Activated CD8-positive, alpha-beta memory T cell treated with anti-CD3 and anti-CD28 coated beads for 24 hours (primary cell): ENCODE data around the gene SLC9A9.

ENCODE experiments used
- DNase-seq: peaks from one replicate; pipeline ENCODE4 v3.0.0-alpha.2; 2020

SLC9A9 gene

DNA sequence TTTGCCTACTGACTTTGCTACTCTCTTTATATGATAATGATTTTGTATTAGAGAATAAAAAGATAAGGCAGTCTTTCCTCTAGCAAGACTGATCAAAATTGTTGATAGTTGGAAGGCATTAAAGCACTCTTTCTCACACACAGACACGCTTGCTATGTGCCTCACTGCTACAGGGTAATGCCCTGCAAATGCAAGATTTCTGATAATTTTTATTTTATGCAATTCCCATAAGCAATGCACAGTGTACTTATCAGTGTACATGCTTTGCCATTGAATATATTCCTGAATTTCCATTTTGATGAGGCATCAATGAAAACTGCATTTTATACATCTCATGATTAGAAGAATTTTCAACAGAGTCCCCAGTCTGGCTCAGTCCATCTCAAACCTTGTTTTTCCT, 465.5 kb downstream of the SLC9A9 start:
- DNase-seq, result no peak

GRCh38 chr3:143380449-143380848, 467.8 kb downstream of the SLC9A9 start:
- DNase-seq, result no peak

DNA sequence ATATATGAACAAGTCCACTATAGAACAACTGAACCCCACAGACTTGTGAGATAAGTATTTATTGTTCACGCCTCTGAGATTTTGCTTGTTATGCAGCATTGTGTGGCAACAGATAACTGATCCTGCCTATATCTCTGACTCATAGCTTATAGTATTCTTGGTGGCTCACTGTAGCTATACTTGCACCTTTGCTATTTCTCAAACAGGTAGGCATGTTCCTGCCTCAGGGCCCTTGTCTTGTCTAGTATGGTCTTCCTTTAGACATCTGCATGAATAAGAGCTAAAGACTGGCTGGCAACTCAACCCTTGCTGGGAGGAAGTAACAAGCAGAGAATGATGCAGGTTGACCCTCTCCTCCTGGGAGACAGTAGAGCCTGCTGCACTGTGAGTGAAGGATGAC, 472.6 kb downstream of the SLC9A9 start:
- no peak for DNase-seq

DNA sequence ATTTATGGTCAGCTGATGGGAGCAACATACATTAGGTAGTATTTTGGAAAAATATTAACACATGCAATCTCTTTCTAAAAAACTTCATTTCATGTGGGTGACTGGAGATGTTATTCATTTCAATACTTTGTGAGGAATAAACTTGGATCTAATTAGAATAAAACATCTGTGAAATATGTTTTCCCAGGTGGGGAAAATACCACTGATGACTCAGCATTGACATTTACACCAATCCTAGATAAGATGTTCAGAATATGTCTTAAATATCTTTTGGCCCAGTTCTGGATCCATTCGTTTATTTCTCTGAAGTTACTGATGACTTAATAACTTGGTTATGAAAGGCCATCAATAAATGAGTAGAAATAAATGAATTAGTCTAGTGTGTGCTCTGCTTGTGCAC, 481.1 kb downstream of the SLC9A9 start:
- no peak for DNase-seq

GRCh38 chr3:143366672-143367071, 481.6 kb downstream of the SLC9A9 start:
- no peak for DNase-seq

DNA sequence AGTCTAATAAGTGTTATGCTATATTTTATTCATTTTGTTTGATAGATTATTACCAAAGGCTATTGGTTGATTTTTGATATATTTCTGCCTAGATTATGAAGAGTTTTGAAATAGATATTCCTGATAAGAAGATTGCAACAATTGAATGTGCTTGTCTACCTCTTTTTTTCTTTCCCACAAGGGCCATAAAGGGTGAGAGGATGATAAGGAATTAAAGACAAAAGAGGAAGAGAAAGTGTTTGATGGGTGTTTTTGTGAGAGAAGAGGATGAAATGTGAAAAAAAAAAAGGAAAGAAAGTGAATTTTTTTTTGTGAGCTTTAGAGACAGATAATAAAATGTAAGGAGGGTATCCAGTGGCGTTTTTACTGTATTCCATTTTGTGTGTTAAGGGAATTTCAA, 484.3 kb downstream of the SLC9A9 start:
- no peak for DNase-seq

GRCh38 chr3:143363276-143363675, 485.0 kb downstream of the SLC9A9 start:
- DNase-seq, result no peak

GRCh38 chr3:143362115-143362991, 485.9 kb downstream of the SLC9A9 start:
- no peak for DNase-seq

DNA sequence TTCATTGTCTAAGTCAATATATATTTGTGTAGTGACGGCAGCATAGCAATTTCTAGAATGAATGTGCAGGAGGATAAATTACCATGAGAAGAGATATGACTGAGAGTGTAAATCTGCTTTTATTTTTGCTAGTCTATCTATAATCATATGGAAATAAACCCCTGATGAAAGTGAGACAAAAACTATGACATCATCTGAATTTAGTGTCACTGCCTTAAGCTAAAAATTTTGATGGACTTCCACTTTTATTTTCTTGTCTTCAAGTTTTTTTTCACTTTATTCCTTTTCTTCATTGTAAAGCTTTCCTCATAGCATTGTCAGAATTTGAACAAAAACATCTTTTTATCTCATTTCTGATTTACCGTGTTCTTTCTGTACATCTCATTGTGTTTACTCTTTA, 486.7 kb downstream of the SLC9A9 start:
- no peak for DNase-seq

DNA sequence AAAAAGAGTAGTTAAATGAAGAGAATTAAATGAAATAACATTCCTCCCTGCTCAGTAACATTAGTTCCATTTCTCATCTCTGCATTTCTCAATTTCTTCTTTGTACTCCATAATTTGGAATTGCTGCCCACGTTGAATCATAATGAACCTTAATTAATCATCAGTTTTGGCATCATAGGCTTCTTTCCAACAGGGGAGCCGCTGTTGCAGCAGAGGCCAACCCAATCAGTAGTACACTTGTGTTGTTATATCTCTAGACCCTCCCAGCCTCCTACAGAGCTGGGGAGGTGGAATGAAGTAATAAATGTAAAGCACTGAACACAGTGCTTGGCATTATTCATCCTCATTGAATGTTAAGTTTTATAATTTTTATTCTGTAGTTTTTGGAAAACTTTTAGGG, 488.0 kb downstream of the SLC9A9 start:
- no peak for DNase-seq

DNA sequence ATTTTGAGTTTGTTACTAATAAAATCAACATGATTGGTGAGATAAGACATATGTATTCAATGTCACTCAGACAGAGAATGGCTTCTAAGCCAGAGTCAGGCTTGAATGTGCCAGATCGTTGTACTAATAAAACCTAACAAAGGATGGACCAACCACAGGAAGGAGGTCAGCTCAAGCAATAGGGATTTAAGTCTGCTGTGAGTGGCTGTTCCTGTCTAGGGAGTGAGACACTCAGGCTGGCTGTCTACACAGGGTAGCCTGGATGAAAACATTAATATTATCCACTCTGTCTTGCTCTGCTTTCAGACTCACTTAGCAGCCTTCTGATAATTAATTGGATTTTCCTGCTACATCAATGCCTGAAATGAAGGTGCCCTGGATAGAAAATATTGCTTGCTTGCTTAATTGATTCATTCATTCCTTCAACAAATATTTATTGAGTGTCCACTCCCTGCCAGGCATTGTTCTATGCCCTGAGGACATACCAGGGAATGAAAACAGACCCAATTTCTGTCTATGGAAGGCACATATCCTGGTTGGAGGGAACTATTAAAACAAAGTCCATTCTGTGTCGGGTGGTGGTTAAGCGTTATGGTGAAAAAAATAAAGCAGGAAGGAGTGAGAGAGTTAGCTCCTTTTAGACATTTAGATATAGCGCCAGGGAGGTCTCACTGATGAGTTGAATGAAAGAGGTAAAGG, 489.3 kb downstream of the SLC9A9 start:
- DNase-seq, result no peak

- DNase-seq, result no peak
Measured at GRCh38 chr3:143358155-143358792, 490.0 kb downstream of the SLC9A9 start.

GRCh38 chr3:143357700-143358099, 490.6 kb downstream of the SLC9A9 start:
- DNase-seq, result no peak

DNA sequence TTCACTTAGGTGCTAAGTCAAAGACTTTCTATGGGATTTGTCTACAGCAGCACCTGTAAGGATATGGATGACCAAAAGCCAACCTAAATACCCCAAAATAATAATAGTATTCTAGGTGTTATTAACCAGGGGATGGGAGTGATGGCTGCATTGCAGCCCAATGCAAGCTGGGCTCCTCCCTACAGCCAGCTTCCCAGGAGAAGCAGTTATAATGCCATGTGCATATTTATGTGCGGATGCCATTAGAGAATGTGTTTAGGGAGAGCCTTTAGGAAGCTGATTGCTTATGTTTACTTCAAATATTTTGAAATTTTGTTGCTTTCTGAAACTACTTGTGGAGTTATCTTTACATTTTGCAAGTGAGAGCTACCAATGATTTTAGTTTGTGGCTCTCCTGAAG, 491.4 kb downstream of the SLC9A9 start:
- no peak for DNase-seq

DNA sequence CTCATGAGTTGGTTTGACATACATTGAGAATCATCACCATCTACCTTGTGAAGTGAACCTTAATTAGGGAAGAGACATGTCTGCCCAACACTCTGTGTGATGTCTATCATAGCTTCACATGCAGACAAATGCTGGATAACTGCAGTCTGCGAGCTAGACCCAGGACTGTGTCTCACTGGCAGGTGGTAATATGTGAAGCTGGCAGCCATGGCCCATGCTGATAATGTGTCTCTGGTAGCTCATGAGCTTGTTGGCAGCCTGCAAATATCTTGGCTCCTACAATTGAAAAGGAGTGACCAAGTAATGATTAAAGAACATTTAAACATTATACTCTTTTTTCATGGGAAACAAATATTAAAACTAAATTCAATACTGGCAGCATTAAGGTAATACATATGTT, 493.9 kb downstream of the SLC9A9 start:
- DNase-seq, result no peak

DNA sequence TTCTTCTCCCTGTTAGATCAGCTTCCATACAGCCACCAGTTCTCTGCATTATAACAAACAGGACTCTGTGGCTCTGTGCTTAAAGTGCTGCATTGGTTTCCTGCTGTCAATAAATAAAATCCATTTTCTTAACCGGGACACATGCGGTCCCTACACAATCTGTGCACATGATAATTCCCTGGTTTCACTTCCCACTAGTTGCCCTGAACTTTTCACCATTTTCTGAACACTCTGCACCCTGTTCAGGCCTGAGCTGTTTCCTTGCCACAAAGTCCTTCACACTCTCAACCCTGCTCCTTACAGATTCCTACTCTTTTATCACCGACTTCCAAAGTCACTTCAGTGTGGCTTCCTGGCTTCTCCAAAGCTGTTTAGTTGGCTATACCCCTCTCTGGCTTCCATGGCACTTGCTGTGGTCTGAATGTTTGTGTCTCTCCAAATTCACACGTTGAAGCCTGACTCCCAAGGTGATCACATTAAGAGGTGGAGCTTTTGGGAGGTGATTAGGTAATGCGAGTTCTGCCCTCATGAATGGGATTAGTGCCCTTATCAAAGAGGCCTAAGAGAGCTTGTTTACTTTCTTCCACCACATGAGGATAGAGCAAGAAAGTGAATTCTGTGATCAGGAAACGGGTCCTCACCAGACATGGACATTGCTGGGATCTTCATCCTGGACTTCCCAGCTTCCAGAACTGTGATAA, 495.3 kb downstream of the SLC9A9 start:
- DNase-seq, result no peak

DNA sequence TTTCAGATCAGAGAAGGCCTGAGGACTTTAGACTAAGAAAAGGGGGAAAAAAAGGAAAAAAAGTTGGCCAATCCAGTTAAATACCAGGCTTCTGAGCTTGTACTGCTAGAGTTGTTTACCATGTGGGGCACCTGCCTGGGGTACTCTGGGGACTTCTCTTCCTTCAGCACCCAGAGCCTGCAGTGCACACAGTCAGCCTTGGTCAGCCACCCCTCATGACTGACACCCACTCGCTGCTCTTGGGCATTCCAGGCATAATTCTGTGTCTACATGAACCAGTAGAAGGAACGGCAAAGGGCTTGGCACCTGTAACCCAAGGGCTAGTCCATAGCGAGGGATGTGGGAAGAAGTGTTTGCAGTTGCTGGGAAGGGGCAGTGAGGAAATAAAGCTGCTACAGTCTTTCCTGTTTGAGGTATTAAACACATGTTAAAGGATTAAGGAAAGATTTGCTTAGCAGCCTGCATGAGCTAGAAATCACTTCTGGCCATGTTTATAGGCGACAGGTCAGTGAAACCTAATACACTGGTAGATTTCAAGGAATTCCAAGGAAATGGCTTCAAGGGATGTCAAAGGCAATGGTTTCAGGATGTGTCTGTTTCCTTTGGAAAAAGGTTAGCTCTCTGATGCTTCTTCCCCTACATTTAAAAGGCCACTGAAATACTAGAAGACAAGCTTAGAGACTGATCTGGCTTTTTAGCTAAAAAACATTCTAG, 496.2 kb downstream of the SLC9A9 start:
- no peak for DNase-seq

DNA sequence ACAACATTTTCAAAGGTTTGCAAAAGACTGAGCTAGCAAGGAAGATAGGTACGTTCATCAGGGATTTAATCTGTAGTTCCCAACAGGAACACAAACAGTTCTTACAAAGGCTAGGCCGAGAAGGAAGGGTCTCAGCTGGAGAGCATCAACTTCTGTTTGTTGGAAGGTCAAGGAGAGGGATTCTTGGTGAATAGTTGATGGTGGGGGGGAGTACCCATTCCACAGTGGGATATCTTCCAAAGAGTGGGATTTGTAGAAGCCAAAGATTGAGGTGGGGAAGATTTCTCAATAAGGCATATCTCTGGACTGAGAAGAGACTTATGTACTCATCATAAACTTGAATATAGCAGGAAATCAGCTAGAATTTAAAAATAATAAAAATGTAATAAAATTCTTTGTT, 496.9 kb downstream of the SLC9A9 start:
- DNase-seq, result no peak

DNA sequence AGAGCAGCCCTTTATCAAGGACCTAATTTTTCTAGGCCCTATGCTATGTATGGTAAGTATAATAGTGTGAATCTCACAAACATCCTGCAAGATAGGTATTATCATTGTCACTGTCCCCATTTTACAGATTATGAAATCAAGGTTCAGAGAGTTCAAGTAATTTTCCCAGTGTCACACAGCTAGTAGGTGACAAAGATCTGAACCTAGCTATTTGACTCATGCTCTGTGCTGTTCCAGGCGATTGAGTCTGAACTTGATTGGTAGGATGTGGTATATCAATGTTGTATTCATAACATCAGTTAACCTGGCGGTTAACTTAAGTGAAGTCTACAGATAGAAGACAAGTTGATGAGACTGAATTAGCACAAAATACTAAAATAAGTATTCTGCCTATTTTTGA, 498.8 kb downstream of the SLC9A9 start:
- DNase-seq, result no peak

DNA sequence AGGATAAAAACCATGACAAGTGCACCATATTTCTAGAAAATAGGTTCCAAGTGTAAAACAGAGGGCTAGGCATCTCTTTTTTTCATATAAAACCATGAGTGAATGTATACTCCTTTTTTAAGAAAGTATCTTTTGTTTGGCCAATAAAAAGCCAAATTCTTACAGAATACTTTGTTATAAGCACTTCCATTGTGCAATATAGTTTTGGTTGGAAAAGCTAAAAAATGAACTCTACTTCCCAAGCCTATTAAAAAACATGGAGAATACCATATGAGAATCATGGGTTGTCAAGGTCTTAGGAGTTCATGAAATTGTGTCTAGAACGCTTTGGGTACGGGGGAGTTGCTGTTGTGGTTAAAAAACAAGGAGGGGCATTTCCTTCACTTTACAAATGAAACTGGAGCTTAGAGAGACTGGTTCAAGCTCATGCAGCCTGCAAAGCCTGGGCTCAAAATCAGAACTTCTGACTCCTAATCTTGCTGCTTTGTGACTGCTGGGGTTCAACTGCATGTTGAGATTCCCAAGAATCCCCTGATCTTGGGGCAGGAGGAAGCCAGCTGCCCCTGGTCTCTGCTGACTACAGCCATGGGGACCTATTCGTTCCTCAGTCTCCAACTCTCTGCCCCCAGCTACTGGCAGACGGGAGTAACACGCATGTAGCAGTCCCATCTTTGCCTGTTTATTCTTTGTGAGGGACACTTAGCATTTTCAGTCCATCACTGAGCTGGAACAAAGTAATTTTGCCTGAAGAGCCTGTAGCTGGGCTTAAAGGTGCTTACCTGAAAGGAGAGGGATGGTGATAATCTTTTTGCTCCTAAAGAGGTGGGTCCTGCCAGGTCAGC, 499.6 kb downstream of the SLC9A9 start:
- DNase-seq, result no peak

DNA sequence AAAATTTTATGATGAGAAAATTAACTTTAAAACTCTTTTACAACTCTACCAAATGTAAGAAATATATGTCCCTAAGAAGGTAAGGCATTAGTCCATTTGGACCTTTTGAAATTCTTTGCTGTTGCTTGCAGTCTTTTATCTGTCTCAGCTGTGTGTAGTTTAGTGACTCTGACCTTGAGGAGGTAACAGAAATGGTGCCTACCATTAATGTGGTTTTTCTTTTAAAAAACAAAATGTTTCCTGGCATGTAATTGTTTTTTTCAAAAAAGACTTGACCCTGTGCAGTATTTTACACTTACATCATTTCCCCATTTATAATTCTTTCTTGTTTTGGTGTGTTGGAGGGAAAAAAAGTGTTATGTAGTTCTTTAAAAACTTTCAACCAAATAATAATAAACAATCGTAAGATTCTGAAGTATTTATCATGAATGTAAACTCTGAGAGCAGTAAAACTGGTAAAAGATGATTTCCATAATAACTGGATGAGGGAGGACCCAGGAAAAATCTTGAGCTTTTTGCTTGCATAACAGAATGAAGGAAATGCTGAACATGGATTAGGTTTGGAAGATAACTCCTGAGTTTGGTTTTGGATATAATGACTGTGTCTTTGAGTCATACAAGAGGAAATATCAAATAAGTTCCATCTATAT, 503.6 kb downstream of the SLC9A9 start:
- no peak for DNase-seq
